ENCODE data around the gene BHLHA9.
A peak's percentile ranks its signal among the peaks of the same experiment; 100 is the strongest.
"Not testable (repeated sequence)": the region's sequence is repeated elsewhere in the genome, so short reads cannot be mapped to it uniquely, and the experiment has no call there.

Gene BHLHA9

GRCh38 chr17:1270210-1271029 lies at the start of gene BHLHA9:
Gene BHLHA9 (plus strand): TSS chr17:1270444. CDS start chr17:1270564, 120 bp downstream.
- DNase-seq: no peak

GRCh38 chr17:1221209-1221608 lies 49.0 kb upstream of the BHLHA9 start:
- no peak for DNase-seq

GRCh38 chr17:1222321-1222720 lies 47.9 kb upstream of the BHLHA9 start:
- no peak for DNase-seq

- DNase-seq: no peak
These were observed 46.6 kb upstream of the BHLHA9 start for GRCh38 chr17:1223662-1224061.

GRCh38 chr17:1224330-1224729 lies 45.9 kb upstream of the BHLHA9 start:
- DNase-seq: no peak

- DNase-seq: no peak
These were observed 43.9 kb upstream of the BHLHA9 start for GRCh38 chr17:1226308-1226707.

GRCh38 chr17:1227365-1227764 lies 42.9 kb upstream of the BHLHA9 start:
- no peak for DNase-seq

- no peak for DNase-seq
These were observed 42.1 kb upstream of the BHLHA9 start for GRCh38 chr17:1227917-1228780.

- DNase-seq: no peak
These were observed 41.4 kb upstream of the BHLHA9 start for GRCh38 chr17:1228781-1229348.

- DNase-seq: no peak
These were observed 40.8 kb upstream of the BHLHA9 start for GRCh38 chr17:1229349-1229899.

- DNase-seq: no peak
These were observed 40.2 kb upstream of the BHLHA9 start for GRCh38 chr17:1229900-1230501.

GRCh38 chr17:1231456-1231855 lies 38.8 kb upstream of the BHLHA9 start:
- no peak for DNase-seq

- no peak for DNase-seq
These were observed 37.9 kb upstream of the BHLHA9 start for GRCh38 chr17:1232331-1232730.

GRCh38 chr17:1232786-1233185 lies 37.5 kb upstream of the BHLHA9 start:
- no peak for DNase-seq

GRCh38 chr17:1234455-1234854 lies 35.8 kb upstream of the BHLHA9 start:
- DNase-seq: no peak

GRCh38 chr17:1237471-1237870 lies 32.8 kb upstream of the BHLHA9 start:
- DNase-seq: no peak

GRCh38 chr17:1239210-1239609 lies 31.0 kb upstream of the BHLHA9 start:
- no peak for DNase-seq

GRCh38 chr17:1240426-1240825 lies 29.8 kb upstream of the BHLHA9 start:
- not testable (repeated sequence) for DNase-seq

- DNase-seq: peak; percentile 29 to 46
These were observed 28.3 kb upstream of the BHLHA9 start for GRCh38 chr17:1241929-1242328.

GRCh38 chr17:1244606-1245012 lies 25.6 kb upstream of the BHLHA9 start:
- DNase-seq: no peak

- peak; percentile 63 to 79 for DNase-seq
These were observed 18.2 kb upstream of the BHLHA9 start for GRCh38 chr17:1251866-1252608.

GRCh38 chr17:1255041-1255440 lies 15.2 kb upstream of the BHLHA9 start:
- no peak for DNase-seq

Measured in NCI-H1930 (cell line).